Stimulated activated CD8-positive, alpha-beta memory T cell treated with anti-CD3 and anti-CD28 coated beads, Interleukin-12 subunit alpha, Interleukin-12 subunit beta, amount 100 ng/mL, for 24 hours (primary cell): ENCODE results near the gene RHOB.

Experiments
- DNase-seq: peaks from one replicate; pipeline ENCODE4 v3.0.0-alpha.2; 2020; ENCODE audit errors: extremely low read depth

Gene RHOB

GRCh38 chr2:20436716-20437470, 10.0 kb upstream of the RHOB start:
- no peak for DNase-seq

GRCh38 chr2:20438334-20439192, 8.3 kb upstream of the RHOB start:
- no peak for DNase-seq

- no peak for DNase-seq
These were observed 7.7 kb upstream of the RHOB start for GRCh38 chr2:20439193-20439475.

- no peak for DNase-seq
These were observed 7.4 kb upstream of the RHOB start for GRCh38 chr2:20439503-20439902.

GRCh38 chr2:20440001-20440560, 6.8 kb upstream of the RHOB start:
- DNase-seq = no peak

- no peak for DNase-seq
These were observed 3.5 kb upstream of the RHOB start for GRCh38 chr2:20443276-20443920.

GRCh38 chr2:20444101-20444992, 2.5 kb upstream of the RHOB start:
- DNase-seq = no peak

- DNase-seq = no peak
These were observed 1.6 kb upstream of the RHOB start for GRCh38 chr2:20444993-20445910.

- DNase-seq = no peak
These were observed 488 bp upstream of the RHOB start for GRCh38 chr2:20446255-20446916.

- DNase-seq = no peak
These were observed 767 bp downstream of the RHOB start for GRCh38 chr2:20447437-20448245.

GRCh38 chr2:20448246-20448976, 1.5 kb downstream of the RHOB start:
- DNase-seq = no peak

- DNase-seq = no peak
These were observed 2.1 kb downstream of the RHOB start for GRCh38 chr2:20448977-20449306.

- no peak for DNase-seq
These were observed 2.8 kb downstream of the RHOB start for GRCh38 chr2:20449501-20450200.

- DNase-seq = no peak
These were observed 3.5 kb downstream of the RHOB start for GRCh38 chr2:20450201-20450999.

- no peak for DNase-seq
These were observed 4.1 kb downstream of the RHOB start for GRCh38 chr2:20451000-20451290.

GRCh38 chr2:20451341-20451740, 4.5 kb downstream of the RHOB start:
- DNase-seq = no peak
